GM18870 (cell line): ENCODE measurements around the gene CMC1.
"Not testable (repeated sequence)": the region's sequence is repeated elsewhere in the genome, so short reads cannot be mapped to it uniquely, and the experiment has no call there.

Experiments used
- ATAC-seq: cut with Tn5 transposase; IDR thresholded peaks from one replicate; pipeline ENCODE4 v1.9.1; 2021; ENCODE audit warnings: moderate library complexity; ENCODE audit not compliant: unreplicated experiment

CMC1 gene, protein sequence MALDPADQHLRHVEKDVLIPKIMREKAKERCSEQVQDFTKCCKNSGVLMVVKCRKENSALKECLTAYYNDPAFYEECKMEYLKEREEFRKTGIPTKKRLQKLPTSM

GRCh38 chr3:28241221-28242160, at the start of gene CMC1:
TSS of gene CMC1 (plus strand) at chr3:28241619. CDS start at chr3:28241794, 175 bp downstream.
- ATAC-seq: peak; percentile 94

DNA sequence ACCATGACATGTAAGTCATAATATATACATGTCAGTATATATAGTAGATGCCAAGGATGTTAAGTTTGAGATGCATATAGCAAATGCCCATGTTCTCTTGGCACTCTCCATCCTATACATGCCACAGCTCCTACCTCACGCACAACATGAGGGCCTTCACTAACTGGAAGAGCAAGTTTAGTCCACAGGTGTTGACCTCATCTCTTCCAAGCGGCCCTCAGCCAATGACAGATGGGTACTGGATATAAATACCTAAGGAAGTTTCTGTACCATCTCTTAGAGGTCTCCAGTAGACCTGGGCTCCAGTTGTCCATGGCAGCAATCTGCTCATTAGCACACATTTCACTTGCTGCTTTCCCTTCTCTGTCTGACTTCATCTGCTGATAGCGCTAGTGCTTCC, 43.3 kb upstream of the CMC1 start:
- no peak for ATAC-seq

- ATAC-seq: no peak
These were observed 42.4 kb upstream of the CMC1 start for GRCh38 chr3:28198974-28199373.

DNA sequence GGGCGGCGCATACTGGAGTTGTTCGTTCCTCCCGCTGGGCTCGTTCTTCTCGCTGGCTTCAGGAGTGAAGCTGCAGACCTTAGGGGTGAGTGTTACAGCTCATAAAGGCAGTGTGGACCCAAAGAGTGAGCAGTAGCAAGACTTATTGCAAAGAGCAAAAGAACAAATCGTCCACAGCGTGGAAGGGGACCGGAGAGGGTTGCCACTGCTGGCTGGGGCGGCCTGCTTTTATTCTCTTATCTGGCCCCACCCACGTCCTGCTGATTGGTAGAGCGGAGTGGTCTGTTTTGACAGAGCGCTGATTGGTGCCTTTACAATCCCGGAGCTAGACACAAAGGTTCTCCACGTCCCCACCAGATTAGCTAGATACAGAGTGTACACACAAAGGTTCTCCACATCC, 41.8 kb upstream of the CMC1 start:
- ATAC-seq: not testable (repeated sequence)

- ATAC-seq: not testable (repeated sequence)
These were observed 41.0 kb upstream of the CMC1 start for GRCh38 chr3:28200366-28200848.

GRCh38 chr3:28206479-28206878, 34.9 kb upstream of the CMC1 start:
- ATAC-seq: no peak

DNA sequence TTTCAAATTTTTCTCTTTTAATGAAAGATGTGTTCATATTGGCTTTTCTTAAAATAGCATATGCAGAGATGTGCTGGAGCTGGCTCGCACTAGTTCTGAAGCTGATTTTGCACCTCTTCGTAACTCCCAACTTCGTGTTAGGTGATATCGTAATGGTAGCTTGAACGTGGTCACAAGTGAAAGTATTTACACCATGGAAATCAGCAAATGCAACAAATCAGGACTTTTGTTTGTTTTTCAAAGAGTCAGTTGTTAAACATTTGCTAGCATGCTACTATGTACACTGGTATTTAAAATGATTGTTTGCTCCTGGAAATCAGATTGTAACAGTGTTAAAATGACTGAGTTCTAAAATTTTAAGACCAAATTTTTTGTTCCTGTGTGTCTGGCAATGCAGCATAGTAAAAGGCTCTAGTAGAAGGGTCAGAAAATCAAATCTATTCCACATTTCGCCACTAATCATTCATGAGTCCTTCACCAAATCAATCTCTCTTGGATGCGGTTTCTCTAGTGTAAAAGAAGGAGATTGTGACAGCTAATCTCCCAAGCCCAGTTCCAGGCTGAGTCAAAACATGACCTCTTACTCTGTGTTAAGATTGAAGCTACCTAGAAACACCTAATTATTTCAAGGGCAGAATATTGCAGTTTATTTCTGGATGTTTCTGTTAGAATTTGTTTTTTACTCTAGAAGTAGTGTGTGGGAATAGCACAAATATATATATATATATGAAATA, 34.3 kb upstream of the CMC1 start:
- no peak for ATAC-seq

DNA sequence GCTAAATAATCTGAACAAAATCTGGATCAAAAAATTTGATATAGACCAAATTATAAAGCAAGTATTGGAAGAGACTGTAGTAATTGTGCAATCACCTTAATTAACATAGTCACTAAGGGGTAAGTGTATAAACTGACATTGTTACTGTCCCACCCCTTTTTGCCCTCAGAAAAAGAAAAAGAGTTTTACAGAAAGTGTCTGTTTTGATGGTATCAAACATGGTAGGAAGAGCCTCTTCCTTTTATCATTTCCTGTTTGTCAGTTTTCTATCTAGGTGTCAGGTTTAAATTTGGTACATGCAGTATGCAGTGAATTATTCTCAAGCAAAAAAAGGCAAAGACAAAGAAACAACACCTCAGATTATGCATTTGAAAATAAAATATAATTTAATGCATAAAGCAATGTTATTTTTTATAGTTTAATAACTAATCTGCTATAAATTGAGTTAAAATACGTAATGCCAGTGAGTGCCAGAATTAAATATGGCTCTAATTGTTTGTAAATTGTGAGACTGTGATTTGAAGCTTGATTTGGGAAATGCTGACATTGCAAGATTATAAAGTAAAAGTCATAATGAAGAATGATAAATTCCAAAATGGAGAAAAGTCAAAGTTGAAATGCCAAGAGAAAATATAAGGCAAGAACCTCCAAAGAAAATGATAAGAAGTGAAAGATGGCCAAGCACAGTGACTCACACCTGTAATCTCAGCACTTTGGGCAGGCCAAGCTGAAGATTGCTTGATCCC, 30.3 kb upstream of the CMC1 start:
- no peak for ATAC-seq

DNA sequence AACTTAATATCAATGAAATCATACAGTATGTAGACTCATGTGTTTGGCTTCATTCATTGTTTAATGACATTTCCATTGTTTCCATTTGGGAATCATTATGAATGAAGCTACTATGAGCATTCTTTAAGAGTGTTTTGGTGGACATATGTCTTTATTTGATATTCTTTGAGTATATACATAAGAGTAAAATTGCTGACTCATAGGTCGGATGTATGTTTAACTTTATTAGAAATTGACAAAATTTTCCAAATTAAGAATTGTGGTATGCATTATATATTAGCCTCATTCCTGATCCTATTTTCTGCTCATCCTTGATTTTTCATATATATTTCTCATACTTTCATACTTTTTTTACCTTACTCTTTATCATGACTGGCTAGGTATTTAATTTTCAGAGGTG, 28.7 kb upstream of the CMC1 start:
- ATAC-seq: no peak

GRCh38 chr3:28215407-28215806, 26.0 kb upstream of the CMC1 start:
- ATAC-seq: no peak

- peak; percentile 78 for ATAC-seq
These were observed 23.1 kb upstream of the CMC1 start for GRCh38 chr3:28218071-28218916.

- no peak for ATAC-seq
These were observed 22.6 kb upstream of the CMC1 start for GRCh38 chr3:28218917-28219198.

- ATAC-seq: no peak
These were observed 17.0 kb upstream of the CMC1 start for GRCh38 chr3:28224430-28224829.

DNA sequence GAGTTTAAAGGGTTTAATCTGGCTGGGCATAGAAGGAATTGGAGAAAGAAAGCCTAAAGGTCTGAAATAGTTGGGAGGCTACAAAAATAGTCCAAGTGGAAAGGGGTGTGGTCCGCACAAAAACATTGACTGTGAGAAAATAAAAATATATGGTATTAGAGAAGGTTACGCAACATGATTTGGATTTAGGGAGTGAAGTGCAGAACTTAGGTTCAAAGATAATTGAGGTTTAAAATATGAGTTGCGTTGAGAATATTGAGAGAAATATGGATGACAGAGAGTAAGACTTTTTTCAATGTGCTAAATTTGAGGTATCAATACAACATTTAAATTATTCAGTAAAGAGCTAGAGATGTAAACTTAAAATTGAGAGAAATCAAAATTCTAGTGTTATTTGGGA, 15.4 kb upstream of the CMC1 start:
- ATAC-seq: no peak

DNA sequence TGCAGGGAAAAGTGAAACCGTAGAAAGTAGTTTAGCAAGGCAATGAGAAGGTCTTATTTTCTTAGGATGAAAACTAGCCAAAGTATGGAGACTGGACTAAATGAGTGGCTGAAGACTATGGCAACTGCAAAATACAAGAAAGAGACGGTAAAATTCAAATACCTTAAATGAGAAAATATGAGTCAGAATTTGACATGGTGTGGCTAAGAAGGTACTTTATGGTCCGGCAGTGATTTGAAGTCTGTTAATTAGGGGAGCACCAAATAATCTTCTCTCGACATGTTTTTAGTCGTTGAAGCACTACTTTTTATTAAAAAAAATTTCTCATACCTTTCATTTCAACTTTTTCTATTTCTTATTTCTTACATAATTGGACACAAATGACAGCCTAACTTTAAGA, 12.8 kb upstream of the CMC1 start:
- no peak for ATAC-seq

DNA sequence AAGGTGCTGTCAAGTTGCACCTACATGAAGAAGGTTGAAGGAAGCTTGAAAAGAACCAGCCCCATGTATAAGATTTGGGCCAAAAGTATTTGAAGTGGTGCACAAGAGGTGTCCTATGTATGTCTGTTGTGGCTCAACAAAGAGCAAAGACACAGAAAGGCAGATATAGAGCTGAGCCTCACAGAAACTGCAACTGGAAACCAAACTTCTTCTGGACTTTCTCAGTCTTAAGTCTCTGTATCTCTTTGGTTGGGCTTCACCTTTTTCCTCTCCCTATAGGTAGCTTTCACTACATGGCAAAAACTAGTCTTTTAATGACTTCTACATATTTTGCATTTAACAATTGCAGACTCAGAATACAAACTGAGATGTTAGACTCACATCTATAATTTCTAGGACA, 8.8 kb upstream of the CMC1 start:
- no peak for ATAC-seq

DNA sequence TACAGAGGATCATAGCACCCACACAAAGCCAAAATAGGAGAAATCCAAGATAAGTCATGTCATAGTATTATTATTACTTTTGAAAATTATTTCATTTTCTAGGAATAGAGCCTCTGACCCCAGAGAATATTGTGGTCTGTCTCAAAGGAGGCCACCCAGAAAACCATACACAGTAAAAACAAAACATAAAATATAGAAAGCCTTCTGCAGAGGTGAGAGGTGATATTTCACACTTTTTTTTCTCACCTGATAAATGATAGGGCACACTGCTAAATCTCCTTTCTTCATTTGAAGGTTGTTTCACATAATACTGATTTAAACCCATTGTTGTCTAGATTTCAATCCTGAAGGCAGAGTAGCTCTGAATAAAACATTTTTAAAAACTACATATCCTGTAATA, 7.0 kb upstream of the CMC1 start:
- no peak for ATAC-seq

- ATAC-seq: no peak
These were observed 2.3 kb upstream of the CMC1 start for GRCh38 chr3:28239108-28239507.

DNA sequence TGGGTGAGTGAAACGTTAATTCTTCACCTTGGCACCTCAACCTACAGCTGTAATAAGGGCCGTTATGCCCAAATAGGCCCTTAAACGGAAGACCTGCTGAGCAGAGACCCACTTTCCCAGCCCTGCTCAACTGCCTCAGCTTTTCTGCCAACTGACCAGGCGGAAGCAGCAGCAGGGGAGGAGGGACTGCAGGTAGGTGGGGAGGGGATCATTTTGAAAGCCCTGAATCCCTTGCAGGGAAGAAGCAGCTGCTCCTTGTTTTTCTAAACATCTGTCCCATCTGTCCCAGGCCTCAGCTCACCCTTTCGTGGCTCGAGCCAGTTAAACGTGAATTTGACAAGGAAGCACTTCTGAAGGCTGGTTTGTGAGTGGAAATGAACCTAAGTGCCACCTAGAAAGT, 978 bp upstream of the CMC1 start:
- ATAC-seq: no peak

DNA sequence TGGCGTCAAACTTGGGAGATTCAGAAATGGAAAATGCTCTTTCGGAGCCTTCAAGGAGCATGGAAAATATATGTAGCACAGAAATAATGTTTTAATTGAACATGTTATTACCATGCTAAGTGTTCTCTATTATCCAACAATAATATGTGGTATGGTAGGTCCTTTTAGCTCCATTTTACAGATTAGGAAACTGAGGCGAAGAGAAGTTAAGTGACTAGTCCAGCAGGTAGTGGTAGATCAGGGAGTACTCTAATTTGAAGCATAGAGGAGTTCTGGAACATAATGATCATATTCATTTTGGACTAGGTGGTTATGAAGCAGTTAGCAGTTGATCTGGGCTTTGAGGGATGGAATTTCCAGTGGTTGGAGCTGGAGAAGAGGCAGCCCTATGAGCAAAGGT, 1.1 kb downstream of the CMC1 start:
- no peak for ATAC-seq
